Activated T-cell treated with anti-CD3 and anti-CD28 coated beads, Interleukin-2, amount 50 U/mL, for 72 hours (primary cell): Measurements from ENCODE around the gene XNDC1N. TPM values are rescaled to one million over a fixed set of nuclear protein-coding genes. Genes with fewer than 3 reads are reported as not detected.

Source experiments
- total RNA-seq, 2 donors: library from RNA; stranded (reverse); gene quantifications; one replicate each; pipeline ENCODE4 v1.2.3, GENCODE V29; 2022

XNDC1N gene
- total RNA-seq, 2 donors from 2014 or later = 21.7 to 30.1 TPM

Other genes with a start within 250 kb of the XNDC1N start
- not detected for gene DEFB108B, start 95.4 kb downstream of the XNDC1N start, total RNA-seq
- not detected for gene DEFB131B, start 50.1 kb downstream of the XNDC1N start, total RNA-seq
- gene RNF121, start 452 bp upstream of the XNDC1N start, total RNA-seq = 10 to 100 TPM; 42.0 to 47.6 TPM
- 10 to 100 TPM; 16.7 to 19.0 TPM for gene IL18BP, start 70.3 kb upstream of the XNDC1N start, total RNA-seq
- gene NUMA1, start 151.9 kb upstream of the XNDC1N start, total RNA-seq = 100 to 1,000 TPM; 156 to 163 TPM
- gene LRRC51, start 152.3 kb upstream of the XNDC1N start, total RNA-seq = 1 to 10 TPM; 4.6 to 6.3 TPM
- gene LAMTOR1, start 174.7 kb upstream of the XNDC1N start, total RNA-seq = 10 to 100 TPM; 43.7 to 49.9 TPM
- not detected for gene TOMT, start 177.3 kb upstream of the XNDC1N start, total RNA-seq
- 10 to 100 TPM; 63.8 to 79.8 TPM for gene ANAPC15, start 184.1 kb upstream of the XNDC1N start, total RNA-seq
- not detected for gene FOLR3, start 207.1 kb upstream of the XNDC1N start, total RNA-seq